ENCODE measurements around the gene ZSWIM5. TPM values are rescaled to one million over a fixed set of nuclear protein-coding genes. Genes with fewer than 3 reads are reported as not detected.

The ZSWIM5 gene
- total RNA-seq, 3 donors from 2014 or later (not counting 1 experiment from before 2014, with no cell fraction given) = 1.1 to 2.3 (median 1.3) TPM

- H3K27me3 Mint-ChIP-seq (ENCODE audit: low read depth in 2 of 2) = peaks cover 0 to 10% of the 10 kb centered on the region in 2 donors
- no peaks in the 10 kb centered on the region for H3K36me3 Mint-ChIP-seq
- WGBS (ENCODE audit: insufficient coverage) = 94% methylated on average over 4 of the region's 4 CpGs
- H3K4me1 Mint-ChIP-seq = no peaks in the 10 kb centered on the region
- H3K36me3 ChIP-seq (ENCODE audit: control insufficient read depth, insufficient read depth, low read length) = no peaks in the 10 kb centered on the region
- no peak for TF ChIP-seq CTCF (IDR thresholded peaks at IDR 0.05)
- no peak for ATAC-seq
- no peaks in the 10 kb centered on the region for H3K9me3 Mint-ChIP-seq
- no peak overlapping the region for H3K4me3 ChIP-seq (ENCODE audit: low read length)
- no peak for DNase-seq
- H3K27ac ChIP-seq (ENCODE audit: low read length) = no peak overlapping the region
- no peaks in the 10 kb centered on the region for H3K9me3 ChIP-seq (ENCODE audit: control insufficient read depth, insufficient read depth, low read length)
- H3K27ac Mint-ChIP-seq = no peak overlapping the region
- H3K4me1 ChIP-seq (ENCODE audit: control insufficient read depth, insufficient read depth, low read length) = no peaks in the 10 kb centered on the region
- H3K4me3 Mint-ChIP-seq = no peak overlapping the region
- H3K27me3 ChIP-seq (ENCODE audit: control insufficient read depth, insufficient read depth, low read length) = no peaks in the 10 kb centered on the region
- intact Hi-C loops (cut with micrococcal nuclease) = no loop called here
Observed at GRCh38 chr1:45221716-45222115, 15.3 kb upstream of the ZSWIM5 start.

GRCh38 chr1:45216861-45217260 is 10.5 kb upstream of the ZSWIM5 start:
- no peak for TF ChIP-seq CTCF (IDR thresholded peaks at IDR 0.05)
- H3K27ac ChIP-seq (ENCODE audit: low read length) = no peak overlapping the region
- intact Hi-C loops (cut with micrococcal nuclease) = no loop called here
- H3K4me3 Mint-ChIP-seq = no peak overlapping the region
- DNase-seq (no peak), ATAC-seq (no peak)
- peaks cover 1% of the 10 kb centered on the region for H3K27me3 ChIP-seq (ENCODE audit: control insufficient read depth, insufficient read depth, low read length)
- H3K4me3 ChIP-seq (ENCODE audit: low read length) = no peak overlapping the region
- no peaks in the 10 kb centered on the region for H3K36me3 ChIP-seq (ENCODE audit: control insufficient read depth, insufficient read depth, low read length)
- H3K4me1 Mint-ChIP-seq = no peaks in the 10 kb centered on the region
- H3K27ac Mint-ChIP-seq = no peak overlapping the region
- no peaks in the 10 kb centered on the region for H3K36me3 Mint-ChIP-seq
- peaks cover 7 to 13% of the 10 kb centered on the region in 2 donors for H3K27me3 Mint-ChIP-seq (ENCODE audit: low read depth in 2 of 2)
- H3K4me1 ChIP-seq (ENCODE audit: control insufficient read depth, insufficient read depth, low read length) = no peaks in the 10 kb centered on the region
- H3K9me3 ChIP-seq (ENCODE audit: control insufficient read depth, insufficient read depth, low read length) = no peaks in the 10 kb centered on the region
- no peaks in the 10 kb centered on the region for H3K9me3 Mint-ChIP-seq

- no peaks in the 10 kb centered on the region for H3K36me3 ChIP-seq (ENCODE audit: control insufficient read depth, insufficient read depth, low read length)
- Mint-ChIP-seq H3K9me3 (no peaks in the 10 kb centered on the region), H3K4me1 (no peaks in the 10 kb centered on the region), H3K36me3 (no peaks in the 10 kb centered on the region), H3K27ac (no peak overlapping the region), H3K27me3 (ENCODE audit: low read depth in 2 of 2) (peaks cover 7 to 12% of the 10 kb centered on the region in 2 donors), H3K4me3 (no peak overlapping the region)
- no peaks in the 10 kb centered on the region for H3K9me3 ChIP-seq (ENCODE audit: control insufficient read depth, insufficient read depth, low read length)
- intact Hi-C loops (cut with micrococcal nuclease) = no loop called here
- DNase-seq (no peak), ATAC-seq (no peak)
- 89% methylated on average over 1 of the region's 1 CpG for WGBS (ENCODE audit: insufficient coverage)
- H3K4me1 ChIP-seq (ENCODE audit: control insufficient read depth, insufficient read depth, low read length) = no peaks in the 10 kb centered on the region
- peaks cover 2% of the 10 kb centered on the region for H3K27me3 ChIP-seq (ENCODE audit: control insufficient read depth, insufficient read depth, low read length)
- TF ChIP-seq CTCF (IDR thresholded peaks at IDR 0.05) = no peak
- H3K27ac ChIP-seq (ENCODE audit: low read length) = no peak overlapping the region
- no peak overlapping the region for H3K4me3 ChIP-seq (ENCODE audit: low read length)
Observed at GRCh38 chr1:45216200-45216541, 9.8 kb upstream of the ZSWIM5 start.

- Mint-ChIP-seq H3K4me1 (no peaks in the 10 kb centered on the region), H3K36me3 (no peaks in the 10 kb centered on the region), H3K9me3 (no peaks in the 10 kb centered on the region), H3K27me3 (ENCODE audit: low read depth in 2 of 2) (peaks cover 7 to 13% of the 10 kb centered on the region in 2 donors), H3K4me3 (no peak overlapping the region), H3K27ac (no peak overlapping the region)
- Histone ChIP-seq H3K4me3 (ENCODE audit: low read length) (no peak overlapping the region), H3K9me3 (ENCODE audit: control insufficient read depth, insufficient read depth, low read length) (no peaks in the 10 kb centered on the region), H3K36me3 (ENCODE audit: control insufficient read depth, insufficient read depth, low read length) (no peaks in the 10 kb centered on the region), H3K4me1 (ENCODE audit: control insufficient read depth, insufficient read depth, low read length) (no peaks in the 10 kb centered on the region), H3K27me3 (ENCODE audit: control insufficient read depth, insufficient read depth, low read length) (peaks cover 2% of the 10 kb centered on the region), H3K27ac (ENCODE audit: low read length) (no peak overlapping the region)
- intact Hi-C loops (cut with micrococcal nuclease) = no loop called here
- WGBS (ENCODE audit: insufficient coverage) = 88% methylated on average over 3 of the region's 3 CpGs
- no peak for DNase-seq
- ATAC-seq = no peak
- TF ChIP-seq CTCF (IDR thresholded peaks at IDR 0.05) = no peak
Observed at GRCh38 chr1:45215485-45216199, 9.2 kb upstream of the ZSWIM5 start.
